AG04450 (cell line): Measurements from ENCODE around the gene VPS51. TPM values are rescaled to one million over a fixed set of nuclear protein-coding genes. Genes with fewer than 3 reads are reported as not detected.

Source experiments
- CTCF ChIA-PET: fragments of 300-600, 350-600 bp; formaldehyde crosslinking; extraction: SDS; loops from one replicate; lab custom pipeline; 2022; ENCODE audit warnings: antibody characterized with exemption, inconsistent platforms; lab: Charles Lee
- POLR2A ChIA-PET: fragments of 350-600 bp; formaldehyde crosslinking; extraction: SDS; loops from one replicate; lab custom pipeline; 2021; ENCODE audit warnings: antibody characterized with exemption, inconsistent platforms; lab: Yijun Ruan, JAX
- DNase-seq: peaks from one replicate; pipeline ENCODE4 v3.0.0-alpha.2; 2011; ENCODE audit warnings: low read depth, low spot score
- H3K27ac ChIP-seq: one replicate; pipeline ENCODE4 v1.5.1; 2012; ENCODE audit warnings: low read depth, low read length, control low read depth
- H3K27me3 ChIP-seq: one replicate; pipeline ENCODE4 v1.6.0; 2012; ENCODE audit warnings: low read length; ENCODE audit not compliant: control insufficient read depth, insufficient read depth
- H3K4me3 ChIP-seq: 2 replicates; pipeline ENCODE4 v1.5.1; 2011; ENCODE audit warnings: mild to moderate bottlenecking, low read depth, low read length, control low read depth
- H3K9me3 ChIP-seq: 2 replicates; pipeline ENCODE4 v1.5.1; 2012; ENCODE audit warnings: low read length; ENCODE audit not compliant: control insufficient read depth, insufficient read depth
- polyA plus RNA-seq: library from polyadenylated mRNA; depleted of rRNA; stranded (reverse); fragments of >200 nt; gene quantifications from 2 replicates; pipeline ENCODE4 v1.2.3, GENCODE V29; 2011
- TF ChIP-seq, protein P1 (sequence below): IDR thresholded peaks from 2 replicates; pipeline ENCODE4 v1.5.1; 2011; ENCODE audit warnings: low read depth, low read length, control low read depth, inconsistent platforms

The VPS51 gene
- polyA plus RNA-seq, 1 experiment = 38.9 TPM

DNA sequence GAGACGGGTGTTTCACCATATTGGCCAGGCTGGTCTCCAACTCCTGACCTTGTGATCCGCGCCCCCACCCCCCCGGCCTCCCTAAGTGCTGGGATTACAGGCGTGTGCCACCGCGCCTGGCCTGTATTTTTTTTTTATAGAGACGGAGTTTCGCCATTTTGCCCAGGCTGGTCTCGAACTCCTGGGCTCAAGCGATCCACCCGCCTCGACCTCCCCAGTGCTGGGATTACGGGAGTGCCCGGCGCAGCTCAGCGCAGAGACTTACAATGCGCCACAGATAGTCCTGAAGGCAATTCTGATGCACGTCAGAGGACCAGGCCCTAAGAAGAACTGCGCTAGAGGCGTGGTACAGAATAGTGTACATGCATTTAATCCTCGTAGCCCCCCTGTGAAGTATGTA is 587 bp upstream of the VPS51 start:
- H3K9me3 ChIP-seq = no peaks in the 10 kb centered on the region
- H3K27me3 ChIP-seq = no peaks in the 10 kb centered on the region
- TF ChIP-seq, protein P1, sequence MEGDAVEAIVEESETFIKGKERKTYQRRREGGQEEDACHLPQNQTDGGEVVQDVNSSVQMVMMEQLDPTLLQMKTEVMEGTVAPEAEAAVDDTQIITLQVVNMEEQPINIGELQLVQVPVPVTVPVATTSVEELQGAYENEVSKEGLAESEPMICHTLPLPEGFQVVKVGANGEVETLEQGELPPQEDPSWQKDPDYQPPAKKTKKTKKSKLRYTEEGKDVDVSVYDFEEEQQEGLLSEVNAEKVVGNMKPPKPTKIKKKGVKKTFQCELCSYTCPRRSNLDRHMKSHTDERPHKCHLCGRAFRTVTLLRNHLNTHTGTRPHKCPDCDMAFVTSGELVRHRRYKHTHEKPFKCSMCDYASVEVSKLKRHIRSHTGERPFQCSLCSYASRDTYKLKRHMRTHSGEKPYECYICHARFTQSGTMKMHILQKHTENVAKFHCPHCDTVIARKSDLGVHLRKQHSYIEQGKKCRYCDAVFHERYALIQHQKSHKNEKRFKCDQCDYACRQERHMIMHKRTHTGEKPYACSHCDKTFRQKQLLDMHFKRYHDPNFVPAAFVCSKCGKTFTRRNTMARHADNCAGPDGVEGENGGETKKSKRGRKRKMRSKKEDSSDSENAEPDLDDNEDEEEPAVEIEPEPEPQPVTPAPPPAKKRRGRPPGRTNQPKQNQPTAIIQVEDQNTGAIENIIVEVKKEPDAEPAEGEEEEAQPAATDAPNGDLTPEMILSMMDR = no peak
- H3K27ac ChIP-seq = no peak overlapping the region
- ChIA-PET POLR2A (interaction anchor here (2.6 kb wide), 1 partner anchor 15 kb away, joined by 9 read pairs; no protein-coding TSS in a partner anchor), CTCF (interaction anchor here (0.7 to 2.0 kb wide), 2 partner anchors 15 to 22 kb away, joined by 3 to 5 read pairs; partner anchors contain the start of gene ZNHIT2)
- DNase-seq = no peak
- H3K4me3 ChIP-seq = peak overlapping the region; percentile 77

DNA sequence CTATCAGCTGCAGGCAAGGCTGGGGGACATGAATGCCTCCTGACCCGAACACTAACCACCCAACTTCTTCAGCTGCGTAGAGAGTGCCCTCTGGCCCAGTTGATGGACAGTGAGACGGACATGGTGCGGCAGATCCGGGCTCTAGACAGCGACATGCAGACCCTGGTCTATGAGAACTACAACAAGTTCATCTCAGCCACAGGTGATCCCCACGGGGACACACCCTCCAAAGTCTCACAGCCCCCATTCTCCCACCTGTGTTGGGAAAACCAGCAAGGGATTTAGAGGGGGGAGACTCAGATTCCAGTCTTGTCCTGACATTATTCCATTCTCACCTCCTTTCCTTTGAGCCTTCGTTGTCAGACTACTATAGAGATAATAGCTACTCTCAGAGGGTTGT is 912 bp downstream of the VPS51 start:
- H3K27me3 ChIP-seq = no peaks in the 10 kb centered on the region
- H3K9me3 ChIP-seq = no peaks in the 10 kb centered on the region
- no peak overlapping the region for H3K27ac ChIP-seq
- H3K4me3 ChIP-seq = peak overlapping the region; percentile 77
- POLR2A ChIA-PET = interaction anchor here (0.9 to 2.6 kb wide), 3 partner anchors 14 to 25 kb away, joined by 3 to 9 read pairs (median 5); partner anchors contain the start of genes FAU and MRPL49
- TF ChIP-seq, protein P1 = no peak
- CTCF ChIA-PET = interaction anchor here (1.6 kb wide), 1 partner anchor 16 kb away, joined by 4 read pairs; no protein-coding TSS in a partner anchor
- DNase-seq = no peak

DNA sequence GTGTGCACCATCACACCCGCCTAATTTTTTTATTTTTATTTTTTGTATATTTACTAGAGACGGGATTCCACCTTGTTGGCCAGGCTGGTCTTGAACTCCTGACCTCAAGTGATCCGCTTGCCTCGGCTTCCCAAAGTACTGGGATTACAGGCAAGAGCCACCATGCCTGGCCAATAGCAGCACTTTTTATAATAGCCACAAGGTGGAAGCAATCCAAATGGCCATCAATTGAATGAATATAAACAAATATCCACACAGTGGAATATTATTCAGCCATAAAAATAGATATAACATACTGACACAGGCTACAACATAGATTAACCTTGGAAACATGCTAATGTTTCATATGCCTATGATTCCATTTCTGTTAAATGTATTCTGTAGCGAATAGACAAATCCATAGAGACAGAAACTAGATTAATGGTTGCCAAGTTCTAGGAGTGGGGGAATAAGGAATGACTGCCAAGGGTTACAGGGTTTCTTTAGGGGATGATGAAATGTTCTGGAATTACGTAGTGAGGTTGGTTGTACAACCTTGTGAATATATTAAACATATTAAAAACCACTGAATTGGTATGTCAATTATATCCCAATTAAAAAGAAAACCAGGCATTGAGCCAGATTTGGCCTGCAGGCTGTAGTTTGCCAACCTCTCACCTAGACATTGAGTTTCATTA is 4.8 kb downstream of the VPS51 start:
- H3K27ac ChIP-seq = no peak overlapping the region
- H3K27me3 ChIP-seq = no peaks in the 10 kb centered on the region
- H3K9me3 ChIP-seq = no peaks in the 10 kb centered on the region
- POLR2A ChIA-PET = no interaction called here
- CTCF ChIA-PET = interaction anchor here (2.5 to 3.0 kb wide), 2 partner anchors 9 to 10 kb away, joined by 15 to 48 read pairs; partner anchors contain the start of gene TM7SF2
- TF ChIP-seq, protein P1 = 0 out of 2 replicates have a peak, but pooled peaks have one; percentile 2
- no peak for DNase-seq
- H3K4me3 ChIP-seq = no peak overlapping the region

DNA sequence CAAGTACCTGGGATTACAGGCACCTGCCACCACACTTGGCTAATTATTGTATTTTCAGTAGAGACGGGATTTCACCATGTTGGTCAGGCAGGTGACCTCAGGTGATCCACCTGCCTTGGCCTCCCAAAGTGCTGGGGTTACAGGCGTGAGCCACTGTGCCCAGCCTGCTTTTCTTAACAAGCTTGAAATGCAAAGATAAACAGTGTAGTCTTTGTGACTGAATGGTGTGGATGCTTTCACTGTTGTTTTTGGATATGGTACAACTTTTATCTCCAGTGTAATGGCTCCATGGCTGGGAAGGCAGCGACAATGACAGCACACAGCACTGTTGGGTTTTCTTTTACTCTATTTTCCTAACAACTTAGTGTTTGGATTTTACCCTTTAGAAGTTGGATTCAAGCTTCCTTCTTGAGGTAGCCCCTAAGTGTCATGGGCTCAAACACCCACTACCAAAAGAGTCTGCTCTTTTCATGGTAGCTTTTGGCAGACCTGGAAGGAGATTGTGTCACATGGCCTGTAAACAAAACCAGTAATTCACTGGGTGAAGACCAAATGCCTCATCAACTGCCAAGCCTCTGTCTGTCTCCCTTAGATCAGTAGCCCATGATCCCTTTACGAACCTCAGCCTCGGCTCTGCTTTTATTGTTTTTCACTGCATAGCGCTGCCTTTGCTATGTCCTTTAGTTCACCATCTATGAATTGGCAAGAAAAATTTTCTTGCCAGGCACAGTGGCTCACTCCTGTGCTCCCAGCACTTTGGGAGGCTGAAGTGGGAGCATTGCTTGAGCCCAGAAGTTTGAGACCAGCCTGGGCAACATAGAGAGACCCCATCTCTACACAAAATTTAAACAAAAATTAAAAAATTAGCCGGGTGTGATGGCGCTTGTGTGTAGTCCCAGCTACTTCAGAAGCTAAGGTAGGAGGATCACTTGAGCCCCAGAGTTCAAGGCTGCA is 6.4 kb downstream of the VPS51 start:
- no peaks in the 10 kb centered on the region for H3K27me3 ChIP-seq
- no peaks in the 10 kb centered on the region for H3K9me3 ChIP-seq
- TF ChIP-seq, protein P1 = no peak
- no peak overlapping the region for H3K4me3 ChIP-seq
- ChIA-PET CTCF (interaction anchor here (1.0 to 2.5 kb wide), 2 partner anchors 9 to 15 kb away, joined by 3 to 15 read pairs; partner anchors contain the start of genes TM7SF2 and ZNHIT2), POLR2A (no interaction called here)
- DNase-seq = no peak
- H3K27ac ChIP-seq = no peak overlapping the region
